Right forelimb (tissue), 1 donor: ENCODE results near the gene INPP5A.
"Not testable (repeated sequence)": the region's sequence is repeated elsewhere in the genome, so short reads cannot be mapped to it uniquely, and the experiment has no call there.

Experiments used
- DNase-seq: peaks from one replicate; pipeline ENCODE4 v3.0.0-alpha.2; 2018

The INPP5A gene

GRCh38 chr10:132792796-132793195, 255.2 kb downstream of the INPP5A start:
- DNase-seq: no peak

- no peak for DNase-seq
Observed at GRCh38 chr10:132793213-132793612, 255.6 kb downstream of the INPP5A start.

DNA sequence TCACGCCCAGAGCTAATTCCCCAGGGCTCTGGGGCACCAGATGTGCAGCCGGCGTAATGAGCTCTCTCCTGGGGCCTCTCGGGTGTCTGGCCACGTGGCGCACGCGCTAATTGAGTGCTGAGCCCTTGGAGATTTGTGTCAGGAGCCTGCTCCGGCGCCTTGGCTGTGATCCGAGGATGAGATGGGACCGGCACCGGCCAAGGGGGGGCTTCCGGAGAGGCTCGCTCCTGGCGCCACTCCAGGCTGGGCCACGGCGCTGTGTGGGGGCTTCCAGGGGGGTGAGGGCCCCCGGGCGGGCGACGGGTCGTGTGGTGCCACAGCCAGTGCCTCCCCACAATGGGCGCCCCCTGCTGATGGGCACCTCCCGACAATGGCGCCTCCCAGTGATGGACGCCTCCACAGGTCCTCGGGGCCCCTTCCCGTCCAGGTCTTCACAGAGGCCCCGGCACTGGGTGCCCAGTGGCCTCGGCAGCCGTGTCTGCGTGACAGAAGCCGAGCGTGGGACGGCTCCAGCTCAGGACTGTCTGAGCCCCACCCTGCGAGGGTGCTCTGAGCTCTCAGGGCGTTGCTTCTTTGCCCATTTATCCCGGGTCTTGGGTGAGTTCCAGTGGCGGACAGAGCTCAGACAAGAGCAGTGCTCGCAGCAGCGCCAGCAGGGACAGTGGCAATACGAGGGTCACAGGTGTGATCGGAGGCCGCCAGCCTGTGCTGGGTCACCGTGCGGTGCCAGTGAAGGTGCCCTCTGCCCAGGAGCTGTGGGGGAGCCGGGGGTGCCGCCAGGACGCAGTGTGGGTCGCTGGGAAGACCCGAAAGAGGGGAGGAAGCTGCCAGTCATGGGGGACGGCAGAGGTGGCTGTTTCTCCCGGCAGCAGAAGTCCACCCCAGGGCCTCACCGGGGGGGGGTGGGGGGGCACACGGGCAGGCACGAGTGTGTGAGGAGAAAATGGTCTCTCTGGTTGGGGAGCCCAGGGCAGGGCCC, 256.6 kb downstream of the INPP5A start:
- no peak for DNase-seq

GRCh38 chr10:132796846-132797245, 259.3 kb downstream of the INPP5A start:
- DNase-seq: no peak

GRCh38 chr10:132797986-132798385, 260.4 kb downstream of the INPP5A start:
- not testable (repeated sequence) for DNase-seq

GRCh38 chr10:132798403-132798802, 260.8 kb downstream of the INPP5A start:
- DNase-seq: no peak

DNA sequence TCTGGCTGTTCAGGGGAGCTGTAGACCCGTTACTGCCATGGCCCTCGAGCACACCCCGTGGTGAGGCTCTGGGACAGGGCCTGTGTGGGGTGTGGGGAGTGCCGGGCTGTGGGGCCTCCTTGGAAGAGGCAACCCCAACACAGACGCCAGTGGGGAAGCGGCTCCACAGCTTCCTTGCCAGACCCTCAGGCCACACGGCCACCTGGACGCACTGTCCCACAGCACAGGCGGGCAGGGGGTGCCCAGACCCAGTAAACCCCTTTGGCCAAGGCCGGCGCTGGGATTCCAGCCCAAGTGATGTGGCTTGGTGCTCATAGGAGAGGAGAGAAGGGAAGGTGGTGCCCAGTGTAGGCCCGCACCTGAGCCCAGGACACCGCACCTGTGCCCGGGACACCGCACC, 261.3 kb downstream of the INPP5A start:
- peak; percentile 2 for DNase-seq

DNA sequence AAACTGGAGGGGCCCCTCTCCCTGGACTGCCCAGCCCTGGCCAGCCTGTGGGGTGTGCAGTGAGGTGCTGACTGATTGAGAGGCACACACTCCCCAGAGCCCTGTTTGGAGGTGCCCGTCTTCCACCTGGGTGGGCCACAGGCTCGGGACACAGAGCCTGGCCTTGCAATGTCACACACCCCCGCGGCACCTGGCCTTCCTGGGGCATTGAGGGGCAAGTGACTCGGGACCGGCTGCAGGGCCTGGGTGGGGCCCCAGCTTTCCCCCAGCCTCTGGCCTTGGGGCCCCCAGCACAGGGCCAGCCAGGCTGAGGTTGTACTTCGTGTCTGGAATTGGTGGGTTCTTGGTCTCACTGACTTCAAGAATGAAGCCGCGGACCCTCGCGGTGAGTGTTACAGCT, 262.3 kb downstream of the INPP5A start:
- peak; percentile 10 for DNase-seq

- DNase-seq: no peak
Observed at GRCh38 chr10:132802048-132802447, 264.5 kb downstream of the INPP5A start.

- peak; percentile 21 for DNase-seq
Observed at GRCh38 chr10:132802694-132803320, 265.2 kb downstream of the INPP5A start.

DNA sequence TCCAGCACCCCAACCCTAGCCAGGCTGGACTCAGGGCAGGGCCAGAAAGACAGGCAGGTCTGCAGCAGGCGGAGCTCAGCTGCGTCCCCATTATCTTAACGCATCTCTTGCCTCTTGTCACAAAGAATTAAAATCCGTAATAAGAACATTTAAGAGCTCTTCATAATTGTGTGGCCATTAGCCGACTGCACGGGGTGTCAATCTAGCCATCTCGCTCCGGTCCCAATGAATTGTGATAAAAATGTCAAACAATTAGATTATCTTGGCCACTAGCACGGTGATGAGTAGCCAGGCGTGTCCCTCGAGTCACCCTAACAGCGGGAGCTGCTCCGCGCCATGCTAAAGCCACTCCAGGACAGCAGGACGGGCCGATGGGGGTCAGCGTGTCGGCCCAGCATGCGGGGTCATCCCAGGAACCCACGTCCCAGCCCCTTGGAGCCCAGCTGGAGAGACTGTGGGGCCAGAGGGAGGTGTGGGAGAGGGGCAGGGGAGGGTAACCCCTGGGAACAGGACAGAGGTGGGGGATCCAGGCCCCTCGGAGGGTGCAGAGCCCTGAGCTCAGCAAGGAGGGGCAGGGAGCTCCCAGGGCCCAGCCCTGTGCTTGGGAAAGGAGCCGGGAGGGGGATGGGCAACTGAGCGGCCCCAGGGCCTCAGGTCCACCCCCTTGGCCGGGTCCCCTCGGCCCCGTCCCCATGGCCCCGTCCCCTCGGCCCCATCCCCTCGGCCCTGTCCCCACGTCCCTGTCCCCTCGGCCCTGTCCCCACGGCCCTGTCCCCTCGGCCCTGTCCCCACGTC, 266.0 kb downstream of the INPP5A start:
- DNase-seq: peak; percentile 43

GRCh38 chr10:132804287-132804686, 266.7 kb downstream of the INPP5A start:
- no peak for DNase-seq

DNA sequence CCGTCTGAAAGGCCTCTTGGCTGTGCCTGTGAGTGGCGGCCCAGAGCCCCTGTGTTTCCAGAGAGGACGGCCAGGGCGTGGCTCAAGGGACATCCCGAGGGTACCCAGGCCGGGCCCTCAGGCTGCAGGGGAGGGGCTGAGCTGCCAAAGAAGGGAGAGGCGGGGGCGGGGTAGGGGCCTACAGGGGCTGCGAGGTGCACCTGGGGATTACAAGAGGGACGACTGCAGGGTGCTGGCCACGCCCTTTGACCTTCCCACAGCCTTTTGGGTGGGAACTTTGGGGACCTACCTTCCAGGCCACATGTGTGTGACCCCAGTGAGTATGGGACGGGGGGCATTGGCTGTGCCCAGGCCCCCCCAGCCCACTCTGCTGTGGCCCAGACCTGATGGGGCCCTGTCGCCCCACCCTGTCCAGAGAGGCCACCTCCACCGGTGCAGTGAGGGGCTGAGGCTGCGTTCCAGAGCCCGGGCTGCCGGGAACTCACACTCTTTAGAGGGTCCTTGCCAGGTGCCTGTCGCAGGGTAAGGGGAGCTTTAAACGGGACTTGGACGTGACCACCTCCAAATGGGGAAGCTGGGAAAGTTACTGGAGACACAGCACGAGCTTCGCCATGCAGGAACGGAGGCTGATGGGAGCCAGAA, 267.3 kb downstream of the INPP5A start:
- DNase-seq: peak; percentile 7

- peak; percentile 25 for DNase-seq
Observed at GRCh38 chr10:132805599-132805998, 268.0 kb downstream of the INPP5A start.

DNA sequence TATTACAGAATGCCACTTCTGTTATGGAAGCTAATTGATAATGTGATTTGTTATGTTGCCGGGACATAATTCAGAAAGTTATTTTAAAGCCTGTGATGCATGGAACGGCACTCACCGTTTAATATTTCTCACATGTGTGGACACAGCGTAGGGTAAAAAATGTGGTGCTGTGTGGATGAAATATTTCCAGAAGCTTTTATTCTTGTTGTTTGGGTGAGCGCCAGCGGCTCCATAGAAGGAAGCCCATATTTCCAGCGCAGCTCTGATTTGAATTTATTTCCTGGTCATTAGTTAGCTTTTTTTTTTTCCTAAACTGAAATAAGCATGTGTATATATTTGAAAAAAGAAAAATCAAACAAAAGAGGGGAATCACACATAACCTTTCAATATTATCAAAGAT, 268.5 kb downstream of the INPP5A start:
- DNase-seq: peak; percentile 32

- DNase-seq: peak; percentile 31
Observed at GRCh38 chr10:132806561-132807003, 269.0 kb downstream of the INPP5A start.

- DNase-seq: no peak
Observed at GRCh38 chr10:132807621-132808049, 270.0 kb downstream of the INPP5A start.

- peak; percentile 66 for DNase-seq
Observed at GRCh38 chr10:132808383-132809231, 271.0 kb downstream of the INPP5A start.

DNA sequence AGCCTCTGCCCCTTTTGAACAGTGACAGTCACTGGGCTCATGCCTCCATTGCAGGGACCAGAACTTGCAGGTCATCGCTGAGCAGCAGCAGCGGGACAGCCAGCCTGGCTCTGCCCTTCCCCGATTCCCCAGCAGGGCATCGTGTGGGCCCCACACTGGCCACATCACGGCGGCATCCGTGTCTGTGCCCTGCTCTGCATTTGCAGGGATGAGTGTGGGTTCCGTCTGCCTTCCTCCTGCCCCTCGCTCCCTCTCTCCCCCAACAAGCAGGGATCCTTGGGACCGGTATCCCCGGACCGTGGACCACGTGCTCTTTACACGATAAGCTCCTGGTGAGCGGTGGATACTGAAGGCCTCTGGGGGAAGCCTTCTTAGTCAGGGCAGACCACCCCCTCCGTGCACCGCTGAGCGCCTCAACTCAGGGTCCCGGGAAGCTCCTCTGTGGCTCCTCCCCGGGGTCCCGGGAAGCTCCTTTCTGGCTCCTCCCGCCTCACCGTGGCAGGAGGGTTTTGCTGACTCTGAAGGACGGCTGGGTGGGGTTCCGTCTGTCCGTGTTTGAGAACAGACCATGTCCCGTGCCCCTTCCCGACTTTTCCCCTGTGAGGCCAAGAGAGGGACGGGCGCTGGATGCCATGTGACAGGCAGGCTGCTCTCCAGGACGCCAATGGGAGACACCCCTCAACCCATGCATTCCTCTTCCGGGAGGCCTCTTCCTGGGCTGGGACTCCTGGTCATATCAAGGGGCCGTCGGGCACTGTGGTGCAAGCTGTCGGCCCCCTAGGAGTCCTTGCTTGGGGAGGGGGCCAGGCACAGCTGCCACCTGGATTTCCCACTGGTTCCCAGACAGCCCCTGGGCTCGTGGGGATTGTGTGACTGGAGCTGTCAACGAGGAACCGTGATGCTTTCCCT, 271.9 kb downstream of the INPP5A start:
- DNase-seq: peak; percentile 36

- peak; percentile 16 for DNase-seq
Observed at GRCh38 chr10:132810141-132810806, 272.7 kb downstream of the INPP5A start.
